NCI-H82 (cell line): ENCODE data around the gene LRRK1.

Experiments
- DNase-seq: peaks from one replicate; lab custom pipeline; 2025; lab: John Stamatoyannopoulos, UW

LRRK1 gene

GRCh38 chr15:101006931-101007691 is 88.0 kb downstream of the LRRK1 start:
- peak; percentile 89 for DNase-seq

GRCh38 chr15:101008158-101009139 is 89.3 kb downstream of the LRRK1 start:
- peak; percentile 83 for DNase-seq

- no peak for DNase-seq
These were observed 90.0 kb downstream of the LRRK1 start for GRCh38 chr15:101009176-101009575.

- DNase-seq, result no peak
These were observed 91.6 kb downstream of the LRRK1 start for GRCh38 chr15:101010781-101011180.

GRCh38 chr15:101012326-101013200 is 93.4 kb downstream of the LRRK1 start:
- no peak for DNase-seq

- DNase-seq, result no peak
These were observed 94.0 kb downstream of the LRRK1 start for GRCh38 chr15:101013201-101013550.

GRCh38 chr15:101013769-101014675 is 94.9 kb downstream of the LRRK1 start:
- peak; percentile 83 for DNase-seq

GRCh38 chr15:101014921-101015841 is 96.0 kb downstream of the LRRK1 start:
- DNase-seq, result peak; percentile 81

- DNase-seq, result no peak
These were observed 97.4 kb downstream of the LRRK1 start for GRCh38 chr15:101016581-101016980.

- DNase-seq, result peak; percentile 28
These were observed 98.1 kb downstream of the LRRK1 start for GRCh38 chr15:101017093-101017754.

GRCh38 chr15:101018016-101018415 is 98.9 kb downstream of the LRRK1 start:
- DNase-seq, result no peak

GRCh38 chr15:101018450-101018849 is 99.3 kb downstream of the LRRK1 start:
- no peak for DNase-seq

GRCh38 chr15:101019366-101019896 is 100.3 kb downstream of the LRRK1 start:
- DNase-seq, result no peak

GRCh38 chr15:101020451-101020850 is 101.3 kb downstream of the LRRK1 start:
- DNase-seq, result no peak

- DNase-seq, result no peak
These were observed 101.8 kb downstream of the LRRK1 start for GRCh38 chr15:101020945-101021344.

- DNase-seq, result no peak
These were observed 103.1 kb downstream of the LRRK1 start for GRCh38 chr15:101022306-101022705.

- DNase-seq, result no peak
These were observed 103.7 kb downstream of the LRRK1 start for GRCh38 chr15:101022876-101023275.

GRCh38 chr15:101023501-101024072 is 104.4 kb downstream of the LRRK1 start:
- DNase-seq, result no peak
